ENCODE results near the gene MGAT5.

Gene MGAT5

GRCh38 chr2:134449751-134450513, 196.1 kb downstream of the MGAT5 start:
- no peak for DNase-seq (ENCODE audit: low read depth)

- DNase-seq (ENCODE audit: low read depth): no peak
Measured at GRCh38 chr2:134451347-134451630, 197.4 kb downstream of the MGAT5 start.

- DNase-seq (ENCODE audit: low read depth): no peak
Measured at GRCh38 chr2:134452042-134452733, 198.3 kb downstream of the MGAT5 start.

- no peak for DNase-seq (ENCODE audit: low read depth)
Measured at GRCh38 chr2:134453476-134453875, 199.6 kb downstream of the MGAT5 start.

- DNase-seq (ENCODE audit: low read depth): no peak
Measured at GRCh38 chr2:134453973-134454372, 200.1 kb downstream of the MGAT5 start.

GRCh38 chr2:134454426-134454825, 200.6 kb downstream of the MGAT5 start:
- no peak for DNase-seq (ENCODE audit: low read depth)

- no peak for DNase-seq (ENCODE audit: low read depth)
Measured at GRCh38 chr2:134454931-134455330, 201.1 kb downstream of the MGAT5 start.

- no peak for DNase-seq (ENCODE audit: low read depth)
Measured at GRCh38 chr2:134455426-134455825, 201.6 kb downstream of the MGAT5 start.

- no peak for DNase-seq (ENCODE audit: low read depth)
Measured at GRCh38 chr2:134457353-134457752, 203.5 kb downstream of the MGAT5 start.

- no peak for DNase-seq (ENCODE audit: low read depth)
Measured at GRCh38 chr2:134457765-134458472, 204.0 kb downstream of the MGAT5 start.

GRCh38 chr2:134458473-134458853, 204.6 kb downstream of the MGAT5 start:
- DNase-seq (ENCODE audit: low read depth): no peak

GRCh38 chr2:134458950-134459349, 205.1 kb downstream of the MGAT5 start:
- DNase-seq (ENCODE audit: low read depth): no peak

- no peak for DNase-seq (ENCODE audit: low read depth)
Measured at GRCh38 chr2:134459706-134460406, 206.0 kb downstream of the MGAT5 start.

GRCh38 chr2:134460583-134460998, 206.7 kb downstream of the MGAT5 start:
- no peak for DNase-seq (ENCODE audit: low read depth)

- DNase-seq (ENCODE audit: low read depth): no peak
Measured at GRCh38 chr2:134461511-134461910, 207.6 kb downstream of the MGAT5 start.

- no peak for DNase-seq (ENCODE audit: low read depth)
Measured at GRCh38 chr2:134462275-134462674, 208.4 kb downstream of the MGAT5 start.

GRCh38 chr2:134462791-134463698, 209.2 kb downstream of the MGAT5 start:
- DNase-seq (ENCODE audit: low read depth): no peak

GRCh38 chr2:134463699-134464022, 209.8 kb downstream of the MGAT5 start:
- no peak for DNase-seq (ENCODE audit: low read depth)

- DNase-seq (ENCODE audit: low read depth): no peak
Measured at GRCh38 chr2:134465228-134466105, 211.6 kb downstream of the MGAT5 start.

- no peak for DNase-seq (ENCODE audit: low read depth)
Measured at GRCh38 chr2:134466141-134466540, 212.3 kb downstream of the MGAT5 start.

GRCh38 chr2:134468164-134468563, 214.3 kb downstream of the MGAT5 start:
- no peak for DNase-seq (ENCODE audit: low read depth)

Measured in stimulated activated CD8-positive, alpha-beta memory T cell treated with anti-CD3 and anti-CD28 coated beads, Interleukin-7, amount 100 ng/mL, for 24 hours (primary cell).